Fibroblast of lung (primary cell): Measurements from ENCODE around the gene CADPS. TPM values are rescaled to one million over a fixed set of nuclear protein-coding genes. Genes with fewer than 3 reads are reported as not detected.

ENCODE experiments used
- DNase-seq, 2 donors: peaks; one replicate each; pipeline versions ENCODE4 v3.0.0 to v3.0.0-alpha.2; 2010; ENCODE audit warnings: low read depth in 2 of 2
- H2AFZ ChIP-seq: 2 replicates; pipeline ENCODE4 v1.5.1; 2012; ENCODE audit warnings: low read length, control low read depth, inconsistent platforms
- H3K27ac ChIP-seq: 2 replicates; pipeline ENCODE4 v1.5.1; 2011; ENCODE audit warnings: low read length, control low read depth; ENCODE audit not compliant: insufficient read depth
- H3K27me3 ChIP-seq: 2 replicates; pipeline ENCODE4 v1.5.1; 2011; ENCODE audit warnings: mild to moderate bottlenecking, low read length; ENCODE audit not compliant: control insufficient read depth, insufficient read depth
- H3K36me3 ChIP-seq: 2 replicates; pipeline ENCODE4 v1.5.1; 2011; ENCODE audit warnings: low read length; ENCODE audit not compliant: control insufficient read depth, insufficient read depth
- H3K4me1 ChIP-seq: 2 replicates; pipeline ENCODE4 v1.5.1; 2011; ENCODE audit warnings: low read length; ENCODE audit not compliant: control insufficient read depth, insufficient read depth; ENCODE audit errors: extremely low read depth
- H3K4me2 ChIP-seq: 2 replicates; pipeline ENCODE4 v1.5.1; 2011; ENCODE audit warnings: low read length, control low read depth; ENCODE audit not compliant: insufficient read depth; ENCODE audit errors: extremely low read depth
- H3K4me3 ChIP-seq, 4 experiments: fragments of 200-600 bp in 1 of 4; sonication (generic) in 1 of 4; replicated peaks in 1 of 4; 2 replicates each; pipeline ENCODE4 v1.5.1; 2011 to 2016; ENCODE audit warnings: low read length in 4 of 4, low read depth in 3 of 4, mild to moderate bottlenecking in 3 of 4, control low read depth in 2 of 4, inconsistent platforms in 1 of 4, mixed read lengths in 1 of 4; ENCODE audit not compliant: insufficient read depth in 1 of 4; ENCODE audit errors: control extremely low read depth in 1 of 4
- H3K79me2 ChIP-seq: 2 replicates; pipeline ENCODE4 v1.5.1; 2012; ENCODE audit warnings: mild to moderate bottlenecking, low read length, inconsistent platforms; ENCODE audit not compliant: control insufficient read depth, insufficient read depth
- H3K9ac ChIP-seq: 2 replicates; pipeline ENCODE4 v1.5.1; 2011; ENCODE audit warnings: mild to moderate bottlenecking, low read length, control low read depth; ENCODE audit not compliant: insufficient read depth
- H3K9me3 ChIP-seq: 2 replicates; pipeline ENCODE4 v1.5.1; 2012; ENCODE audit warnings: low read depth, low read length; ENCODE audit not compliant: control insufficient read depth, insufficient read depth
- H4K20me1 ChIP-seq: 2 replicates; pipeline ENCODE4 v1.5.1; 2011; ENCODE audit warnings: low read length; ENCODE audit not compliant: control insufficient read depth, insufficient read depth; ENCODE audit errors: extremely low read depth
- CTCF ChIP-seq, 2 donors: IDR thresholded peaks in 1 of 2; conservative IDR thresholded peaks in 1 of 2; 1 replicate in 1 of 2; 2 replicates in 1 of 2; pipeline ENCODE4 v1.5.1; 2011 to 2012; ENCODE audit warnings: low read length in 2 of 2, control low read depth in 1 of 2, inconsistent platforms in 1 of 2, low read depth in 1 of 2, mild to moderate bottlenecking in 1 of 2
- EZH2 ChIP-seq: IDR thresholded peaks from 2 replicates; pipeline ENCODE4 v1.5.1; 2012; ENCODE audit warnings: low read length, control low read depth, mild to moderate bottlenecking; ENCODE audit errors: missing control alignments
- polyA plus RNA-seq, 2 donors: library from polyadenylated mRNA; depleted of rRNA in 1 of 2; stranded (reverse) in 1 of 2; unstranded in 1 of 2; fragments of >200 nt; gene quantifications; 2 replicates each; pipeline ENCODE4 v1.2.1, GENCODE V29; 2011 to 2012; ENCODE audit warnings: missing spikeins in 1 of 2
- total RNA-seq: library from RNA; depleted of rRNA; stranded (reverse); fragments of >200 nt; gene quantifications from 2 replicates; pipeline ENCODE4 v1.2.1, GENCODE V29; 2014

CADPS gene
- total and polyA plus RNA-seq, 2 donors (not counting 1 experiment from before 2014, with no cell fraction given), result 2.3 to 63.1 TPM

GRCh38 chr3:62705721-62706120 lies 169.5 kb downstream of the CADPS start:
- no peaks in the 10 kb centered on the region for H3K27me3 ChIP-seq
- H3K9me3 ChIP-seq, result no peaks in the 10 kb centered on the region
- H3K9ac ChIP-seq, result no peak overlapping the region
- no peak overlapping the region for H3K4me3 ChIP-seq
- H4K20me1 ChIP-seq, result no peaks in the 10 kb centered on the region
- DNase-seq, result no peak
- H3K27ac ChIP-seq, result no peak overlapping the region
- H3K36me3 ChIP-seq, result no peaks in the 10 kb centered on the region
- no peak overlapping the region for H3K4me2 ChIP-seq
- H2AFZ ChIP-seq, result no peak overlapping the region
- TF ChIP-seq EZH2 (no peak), CTCF (conservative IDR thresholded peaks at IDR 0.05 in 1 of 2, IDR thresholded peaks at IDR 0.05 in 1 of 2; ENCODE audit: low read depth in 1 of 2, low read length in 2 of 2) (no peak)
- no peaks in the 10 kb centered on the region for H3K79me2 ChIP-seq
- no peaks in the 10 kb centered on the region for H3K4me1 ChIP-seq

- Histone ChIP-seq H3K36me3 (no peaks in the 10 kb centered on the region), H3K4me3 (no peak overlapping the region), H3K9me3 (no peaks in the 10 kb centered on the region), H2AFZ (no peak overlapping the region), H4K20me1 (no peaks in the 10 kb centered on the region), H3K4me2 (no peak overlapping the region), H3K9ac (no peak overlapping the region), H3K79me2 (no peaks in the 10 kb centered on the region), H3K27ac (no peak overlapping the region), H3K4me1 (no peaks in the 10 kb centered on the region), H3K27me3 (no peaks in the 10 kb centered on the region)
- TF ChIP-seq CTCF (conservative IDR thresholded peaks at IDR 0.05 in 1 of 2, IDR thresholded peaks at IDR 0.05 in 1 of 2; ENCODE audit: low read depth in 1 of 2, low read length in 2 of 2) (no peak), EZH2 (no peak)
- peak in 1 of 2 donors; percentile 79 for DNase-seq
Measured at GRCh38 chr3:62703451-62704167, 171.6 kb downstream of the CADPS start.

- no peak overlapping the region for H3K27ac ChIP-seq
- H4K20me1 ChIP-seq, result no peaks in the 10 kb centered on the region
- no peaks in the 10 kb centered on the region for H3K4me1 ChIP-seq
- H3K79me2 ChIP-seq, result no peaks in the 10 kb centered on the region
- no peaks in the 10 kb centered on the region for H3K36me3 ChIP-seq
- H3K27me3 ChIP-seq, result no peaks in the 10 kb centered on the region
- no peak for DNase-seq
- H3K9me3 ChIP-seq, result no peaks in the 10 kb centered on the region
- H3K4me3 ChIP-seq, result no peak overlapping the region
- no peak overlapping the region for H3K9ac ChIP-seq
- TF ChIP-seq CTCF (conservative IDR thresholded peaks at IDR 0.05 in 1 of 2, IDR thresholded peaks at IDR 0.05 in 1 of 2; ENCODE audit: low read depth in 1 of 2, low read length in 2 of 2) (no peak), EZH2 (no peak)
- H2AFZ ChIP-seq, result no peak overlapping the region
- no peak overlapping the region for H3K4me2 ChIP-seq
Measured at GRCh38 chr3:62700357-62700756, 174.9 kb downstream of the CADPS start.
